ENCODE data around the gene ITPR1.

ITPR1 gene

DNA sequence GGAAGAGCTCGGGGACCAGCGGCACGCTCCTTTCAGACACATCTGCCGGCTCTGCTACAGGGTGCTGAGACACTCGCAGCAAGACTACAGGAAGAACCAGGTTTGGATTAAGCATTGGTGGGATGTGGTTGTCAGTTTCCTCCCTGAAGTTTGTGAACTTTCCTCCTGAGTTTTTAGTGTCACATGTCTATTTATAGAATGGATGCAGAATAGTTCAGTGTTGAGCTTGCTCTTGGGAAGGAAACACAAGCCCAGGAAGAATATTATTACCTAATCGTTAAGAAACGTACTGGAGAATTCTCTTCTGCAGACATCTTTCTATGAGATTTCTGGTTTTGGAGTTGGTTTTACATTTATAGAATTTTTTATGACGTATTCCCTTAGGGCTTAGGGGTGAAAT lies 172.0 kb downstream of the ITPR1 start:
- no peak for DNase-seq
- intact Hi-C loops (cut with DNase I), result no loop called here

DNA sequence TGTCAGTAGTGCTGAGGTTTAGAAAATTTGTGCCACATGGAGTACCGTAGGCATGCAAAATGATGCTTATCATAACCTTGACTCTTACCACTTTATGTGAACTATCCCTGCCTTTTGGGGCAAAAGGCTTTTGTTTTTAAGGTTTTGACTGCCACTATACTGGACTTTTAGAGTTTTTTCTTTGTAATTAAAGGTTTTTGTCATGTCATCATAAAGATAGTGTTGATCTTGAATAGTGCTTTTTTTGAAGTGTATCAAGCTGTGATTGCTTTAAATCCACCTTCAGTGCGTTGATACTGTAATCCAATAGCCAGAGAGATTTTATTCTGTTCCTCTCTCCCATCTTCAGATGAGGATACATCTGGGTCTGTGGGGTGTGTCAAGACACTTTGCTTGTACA lies 172.9 kb downstream of the ITPR1 start:
- DNase-seq, result no peak
- intact Hi-C loops (cut with DNase I), result no loop called here

DNA sequence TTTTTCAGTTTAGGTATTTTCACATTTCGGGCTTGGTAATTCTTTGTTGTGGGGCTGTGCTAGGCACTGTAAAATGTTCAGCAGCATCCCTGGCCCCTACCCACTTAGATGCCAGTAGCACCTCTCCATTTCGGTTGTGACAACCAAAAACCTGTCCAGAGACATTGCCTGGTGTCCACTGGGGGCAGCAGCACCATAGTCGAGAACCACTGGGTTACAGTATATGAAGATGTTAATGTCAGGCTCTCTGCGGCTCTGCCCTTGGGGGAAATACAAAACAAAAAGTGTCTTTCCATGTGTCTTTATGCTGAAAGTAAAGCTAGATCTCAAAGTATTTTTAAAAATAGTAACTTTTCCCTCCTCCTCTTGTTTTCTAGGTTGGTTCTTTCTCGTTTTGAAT lies 177.2 kb downstream of the ITPR1 start:
- DNase-seq, result no peak
- intact Hi-C loops (cut with DNase I), result no loop called here

GRCh38 chr3:4672725-4673275 lies 179.7 kb downstream of the ITPR1 start:
- intact Hi-C loops (cut with DNase I), result no loop called here

GRCh38 chr3:4674216-4674615 lies 181.1 kb downstream of the ITPR1 start:
- intact Hi-C loops (cut with DNase I), result no loop called here
- DNase-seq, result no peak

More at GRCh38 chr3:4672725-4673275, 179.7 kb downstream of the ITPR1 start:
- no peak for DNase-seq

- intact Hi-C loops (cut with DNase I), result no loop called here
- DNase-seq, result no peak
Measured at GRCh38 chr3:4675704-4676103, 182.6 kb downstream of the ITPR1 start.

GRCh38 chr3:4678320-4678719 lies 185.2 kb downstream of the ITPR1 start:
- DNase-seq, result no peak
- intact Hi-C loops (cut with DNase I), result no loop called here

- intact Hi-C loops (cut with DNase I), result no loop called here
- no peak for DNase-seq
Measured at GRCh38 chr3:4680227-4680691, 187.1 kb downstream of the ITPR1 start.

- DNase-seq, result no peak
Measured at GRCh38 chr3:4680871-4681300, 187.7 kb downstream of the ITPR1 start.

DNA sequence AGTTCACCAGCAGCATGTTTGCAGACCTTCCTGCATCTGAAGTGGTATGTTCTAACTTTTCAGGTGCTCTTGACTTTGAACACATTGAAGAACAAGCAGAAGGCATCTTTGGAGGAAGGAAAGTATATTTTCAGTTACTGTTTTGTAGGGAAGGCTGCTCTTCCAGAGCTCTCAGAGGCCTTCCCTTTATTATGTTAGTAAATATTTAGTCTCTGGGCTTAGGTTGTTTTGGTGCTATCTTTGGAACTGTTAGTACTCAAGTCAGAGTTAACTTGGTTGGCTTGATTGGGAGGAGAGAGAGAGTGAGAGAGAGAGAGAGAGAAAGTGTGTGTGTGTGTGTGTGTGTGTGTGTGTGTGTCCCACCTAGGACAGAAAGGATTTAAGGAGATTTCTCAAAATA lies 188.2 kb downstream of the ITPR1 start:
- intact Hi-C loops (cut with DNase I), result no loop called here
- no peak for DNase-seq

More at GRCh38 chr3:4680871-4681300, 187.7 kb downstream of the ITPR1 start:
- intact Hi-C loops (cut with DNase I), result no loop called here

GRCh38 chr3:4684117-4684516 lies 191.0 kb downstream of the ITPR1 start:
- DNase-seq, result no peak
- intact Hi-C loops (cut with DNase I), result no loop called here

GRCh38 chr3:4684976-4685375 lies 191.8 kb downstream of the ITPR1 start:
- intact Hi-C loops (cut with DNase I), result no loop called here
- no peak for DNase-seq

- intact Hi-C loops (cut with DNase I), result no loop called here
- no peak for DNase-seq
Measured at GRCh38 chr3:4685673-4686345, 192.7 kb downstream of the ITPR1 start.

GRCh38 chr3:4686619-4687018 lies 193.5 kb downstream of the ITPR1 start:
- DNase-seq, result no peak
- intact Hi-C loops (cut with DNase I), result no loop called here

- no peak for DNase-seq
Measured at GRCh38 chr3:4687167-4687566, 194.0 kb downstream of the ITPR1 start.

DNA sequence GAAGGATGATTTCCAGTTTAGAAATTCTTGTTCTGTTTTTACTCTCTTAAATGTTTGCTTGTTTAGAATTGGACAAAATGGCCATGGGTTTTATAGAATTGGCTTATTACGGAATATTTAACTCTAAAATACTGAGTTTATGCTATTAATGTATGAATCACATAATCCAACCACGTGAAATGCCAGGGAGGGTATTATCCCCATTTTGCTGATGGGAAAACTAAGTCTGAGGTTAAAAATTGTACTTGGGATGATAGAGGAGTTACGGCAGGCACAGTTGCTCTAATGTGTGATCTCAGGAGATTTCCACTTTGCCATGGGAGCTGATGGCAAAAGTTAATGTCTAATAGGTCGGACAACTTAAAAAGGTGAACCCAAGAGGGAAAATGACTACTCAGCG lies 194.4 kb downstream of the ITPR1 start:
- intact Hi-C loops (cut with DNase I), result no loop called here
- DNase-seq, result no peak

More at GRCh38 chr3:4687167-4687566, 194.0 kb downstream of the ITPR1 start:
- intact Hi-C loops (cut with DNase I), result no loop called here

DNA sequence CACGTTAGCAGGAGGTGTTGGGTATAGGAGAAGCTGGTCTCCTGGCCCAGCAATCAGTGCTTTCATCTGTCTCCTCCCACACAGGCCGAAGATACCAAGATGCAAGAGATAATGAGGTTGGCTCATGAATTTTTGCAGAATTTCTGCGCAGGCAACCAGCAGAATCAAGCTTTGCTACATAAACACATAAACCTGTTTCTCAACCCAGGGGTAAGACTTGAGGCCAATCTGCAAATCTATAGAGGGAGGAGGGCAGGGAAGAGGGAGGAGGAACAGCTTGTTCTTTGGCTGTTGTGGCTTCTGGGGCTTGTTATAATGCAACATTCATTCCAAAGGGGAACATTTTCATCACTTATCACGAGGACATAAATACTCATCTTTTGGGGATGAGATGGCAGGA lies 195.3 kb downstream of the ITPR1 start:
- intact Hi-C loops (cut with DNase I), result no loop called here
- DNase-seq, result no peak

- intact Hi-C loops (cut with DNase I), result no loop called here
- DNase-seq, result no peak
Measured at GRCh38 chr3:4689021-4689420, 195.9 kb downstream of the ITPR1 start.

DNA sequence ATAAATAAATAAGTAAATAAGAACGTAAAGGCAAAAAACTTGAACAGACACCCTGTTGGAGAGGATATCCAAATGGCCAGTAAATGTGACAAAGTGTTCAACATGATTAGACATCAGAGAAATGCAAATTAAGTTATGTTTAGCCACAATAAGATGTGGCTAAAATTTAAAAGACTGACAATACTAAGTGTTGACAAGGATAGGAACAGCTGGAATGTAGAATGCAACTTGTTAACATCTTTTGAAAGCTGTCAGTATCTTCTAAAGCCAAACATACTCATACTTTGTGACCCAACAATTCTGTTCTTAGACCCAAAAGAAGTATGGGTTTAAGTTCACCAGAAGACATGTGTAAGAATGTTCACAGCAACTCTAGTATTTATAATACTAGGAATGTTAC lies 197.1 kb downstream of the ITPR1 start:
- DNase-seq, result no peak
- intact Hi-C loops (cut with DNase I), result no loop called here

DNA sequence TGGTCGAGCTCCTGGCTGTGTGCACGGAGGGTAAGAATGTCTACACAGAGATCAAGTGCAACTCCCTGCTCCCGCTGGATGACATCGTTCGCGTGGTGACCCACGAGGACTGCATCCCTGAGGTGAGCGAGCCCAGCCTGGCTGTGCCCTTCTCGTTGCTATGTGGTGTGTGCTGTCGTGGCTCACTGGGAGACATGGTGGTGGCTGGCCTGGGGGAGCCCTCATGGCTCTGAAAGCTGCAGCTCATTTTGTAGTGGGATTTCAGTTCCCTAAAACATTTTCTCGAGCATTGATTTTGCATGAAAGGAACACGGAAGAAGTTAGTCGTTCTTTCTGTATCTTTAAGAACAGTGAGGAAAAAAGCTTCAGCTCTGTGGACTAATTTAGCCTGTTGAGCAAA lies 200.5 kb downstream of the ITPR1 start:
- intact Hi-C loops (cut with DNase I), result no loop called here
- DNase-seq, result no peak

DNA sequence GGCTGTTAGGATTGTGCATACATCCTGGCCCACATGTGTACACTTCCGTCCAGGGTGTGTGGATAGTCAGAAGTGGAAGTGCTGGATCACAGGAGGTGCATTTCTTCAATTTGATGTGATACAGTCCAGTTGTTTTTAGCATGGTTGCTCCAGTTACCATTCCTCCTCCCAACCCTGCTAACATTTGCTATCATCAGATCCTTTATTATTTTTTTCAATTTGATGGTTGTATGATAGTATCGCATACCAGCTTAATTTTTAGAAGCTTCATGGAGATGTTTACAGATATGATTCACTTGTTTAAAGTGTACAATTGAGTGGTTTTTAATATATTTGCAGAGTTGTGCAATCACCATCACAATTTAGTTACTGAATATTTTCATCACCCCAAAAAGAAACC lies 202.7 kb downstream of the ITPR1 start:
- intact Hi-C loops (cut with DNase I), result no loop called here

GRCh38 chr3:4696266-4696665 lies 203.1 kb downstream of the ITPR1 start:
- no peak for DNase-seq

More for the DNA sequence above, 202.7 kb downstream of the ITPR1 start:
- DNase-seq, result no peak

More at GRCh38 chr3:4696266-4696665, 203.1 kb downstream of the ITPR1 start:
- intact Hi-C loops (cut with DNase I), result no loop called here

Measured in posterior cingulate gyrus (tissue), 11 donors.